ENCODE results near the gene FOXL2NB. TPM values are rescaled to one million over a fixed set of nuclear protein-coding genes. Genes with fewer than 3 reads are reported as not detected.
A peak's percentile ranks its signal among the peaks of the same experiment; 100 is the strongest.

The FOXL2NB gene
- not detected for total RNA-seq

- CTCF ChIA-PET = interaction anchor here (1.1 to 2.6 kb wide), 3 partner anchors 11 to 356 kb away, joined by 4 to 12 read pairs (median 4); no protein-coding TSS in a partner anchor
- Mint-ChIP-seq H3K4me3 (peak within 1 kb of the TSS; percentile 48), H3K27me3 (peaks cover 85% of the 10 kb centered on the region), H3K9me3 (no peaks in the 10 kb centered on the region), H3K27ac (no peak within 1 kb of the TSS), H3K36me3 (ENCODE audit: low read depth) (peaks cover 9% of the 10 kb centered on the region), H3K4me1 (peaks cover 35% of the 10 kb centered on the region)
- POLR2A ChIA-PET = no interaction called here
- DNase-seq = no peak
Measured at GRCh38 chr3:138946663-138947494, at the start of gene FOXL2NB, which contains the start of gene FOXL2. Gene FOXL2NB (plus strand): TSS chr3:138947217. CDS start chr3:138947365, 148 bp downstream. Gene FOXL2 (minus strand): TSS chr3:138947137. CDS start chr3:138946722, 415 bp downstream.

DNA sequence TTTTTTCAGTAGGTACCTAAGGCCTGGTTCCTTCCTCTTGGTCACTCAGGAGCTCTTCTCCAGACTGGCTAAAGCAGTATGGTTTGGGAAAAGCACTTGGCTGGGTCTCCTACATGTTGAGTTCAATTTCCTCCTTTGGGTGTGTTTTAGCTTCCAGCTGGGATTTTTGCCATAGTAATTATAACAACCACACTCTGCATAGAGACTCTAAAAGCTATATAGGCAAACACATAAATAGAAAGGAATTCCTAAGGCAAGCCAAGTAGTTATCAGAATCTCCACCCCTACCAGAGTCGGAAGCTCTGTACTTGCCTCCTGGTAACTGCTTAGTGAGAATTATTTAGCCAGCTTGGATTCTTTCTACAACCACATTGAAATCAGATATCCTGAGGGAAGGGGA, 48.7 kb upstream of the FOXL2NB start:
- CTCF ChIA-PET = interaction anchor here (1.7 kb wide), 1 partner anchor 17 kb away, joined by 12 read pairs; no protein-coding TSS in a partner anchor
- Mint-ChIP-seq H3K4me1 (no peaks in the 10 kb centered on the region), H3K27ac (no peak overlapping the region), H3K36me3 (ENCODE audit: low read depth) (no peaks in the 10 kb centered on the region), H3K9me3 (no peaks in the 10 kb centered on the region), H3K27me3 (peaks cover 3% of the 10 kb centered on the region), H3K4me3 (no peak overlapping the region)
- POLR2A ChIA-PET = no interaction called here
- no peak for DNase-seq

DNA sequence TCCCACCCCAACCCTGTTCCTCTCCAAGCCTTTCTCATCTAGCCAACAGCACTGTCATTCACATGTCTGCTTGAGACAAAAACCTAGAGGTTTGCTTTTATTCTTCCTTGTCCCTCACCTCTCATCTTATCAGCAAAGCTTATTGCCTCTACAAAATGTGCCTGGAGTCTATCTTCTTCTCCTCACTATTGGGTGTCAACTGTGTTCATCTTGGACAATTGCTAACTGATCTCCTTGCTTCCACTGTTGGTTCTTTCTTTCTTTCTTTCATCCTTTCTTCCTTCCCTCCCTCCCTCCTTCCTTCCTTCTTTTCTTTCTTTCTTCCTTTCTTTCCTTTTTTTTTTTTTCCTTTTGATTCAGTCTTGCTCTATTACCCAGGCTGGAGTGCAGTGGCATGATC, 48.3 kb upstream of the FOXL2NB start:
- DNase-seq = no peak
- ChIA-PET POLR2A (no interaction called here), CTCF (interaction anchor here (0.9 to 1.7 kb wide), 2 partner anchors 10 to 17 kb away, joined by 3 to 12 read pairs; no protein-coding TSS in a partner anchor)
- Mint-ChIP-seq H3K4me1 (no peaks in the 10 kb centered on the region), H3K27ac (no peak overlapping the region), H3K27me3 (peaks cover 3% of the 10 kb centered on the region), H3K4me3 (no peak overlapping the region), H3K36me3 (ENCODE audit: low read depth) (no peaks in the 10 kb centered on the region), H3K9me3 (no peaks in the 10 kb centered on the region)

DNA sequence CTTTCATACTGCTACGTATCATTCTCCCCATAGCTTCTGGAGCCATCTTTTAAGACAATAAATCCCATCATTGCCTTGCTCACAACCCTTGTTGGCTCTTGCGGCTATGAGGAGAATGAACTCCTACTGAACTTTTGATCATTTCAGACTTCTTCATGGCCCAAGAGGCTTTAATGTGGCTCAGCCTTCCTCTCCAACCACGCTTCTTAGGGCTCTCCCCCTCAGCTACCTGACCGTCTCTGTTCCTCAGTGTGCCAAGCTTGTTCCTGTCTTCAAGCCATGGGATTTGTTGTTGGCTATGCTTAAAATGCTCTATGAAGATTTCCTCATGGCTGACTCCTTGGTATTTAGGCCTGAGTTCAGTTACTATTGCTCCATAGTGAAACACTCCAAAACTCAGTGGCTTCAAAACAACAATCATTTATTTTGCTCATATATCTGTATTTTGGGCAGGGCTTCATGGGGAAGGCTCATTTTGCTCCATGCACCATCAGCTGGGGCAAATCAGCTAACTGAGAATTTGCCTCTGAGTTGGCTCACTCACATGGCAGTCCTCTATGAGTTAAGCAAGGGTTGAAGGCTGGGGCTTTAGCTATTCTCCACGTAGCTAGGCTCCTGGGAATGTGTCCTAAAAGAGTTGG, 47.5 kb upstream of the FOXL2NB start:
- Mint-ChIP-seq H3K4me3 (no peak overlapping the region), H3K27me3 (peaks cover 3% of the 10 kb centered on the region), H3K9me3 (no peaks in the 10 kb centered on the region), H3K36me3 (ENCODE audit: low read depth) (no peaks in the 10 kb centered on the region), H3K4me1 (no peaks in the 10 kb centered on the region), H3K27ac (no peak overlapping the region)
- ChIA-PET CTCF (interaction anchor here (0.9 to 3.0 kb wide), 3 partner anchors 10 to 16 kb away, joined by 3 to 14 read pairs (median 12); no protein-coding TSS in a partner anchor), POLR2A (no interaction called here)
- no peak for DNase-seq

GRCh38 chr3:138901567-138901966, 45.5 kb upstream of the FOXL2NB start:
- no peak overlapping the region for H3K4me3 Mint-ChIP-seq
- peaks cover 3% of the 10 kb centered on the region for H3K27me3 Mint-ChIP-seq
- no peak overlapping the region for H3K27ac Mint-ChIP-seq
- H3K9me3 Mint-ChIP-seq = no peaks in the 10 kb centered on the region
- ChIA-PET CTCF (interaction anchor here (3.0 kb wide), 1 partner anchor 14 kb away, joined by 14 read pairs; no protein-coding TSS in a partner anchor), POLR2A (interaction anchor here (0.6 to 0.7 kb wide), 2 partner anchors 11 to 22 kb away, joined by 3 read pairs; no protein-coding TSS in a partner anchor)
- H3K4me1 Mint-ChIP-seq = no peaks in the 10 kb centered on the region
- no peak for DNase-seq
- H3K36me3 Mint-ChIP-seq (ENCODE audit: low read depth) = no peaks in the 10 kb centered on the region

DNA sequence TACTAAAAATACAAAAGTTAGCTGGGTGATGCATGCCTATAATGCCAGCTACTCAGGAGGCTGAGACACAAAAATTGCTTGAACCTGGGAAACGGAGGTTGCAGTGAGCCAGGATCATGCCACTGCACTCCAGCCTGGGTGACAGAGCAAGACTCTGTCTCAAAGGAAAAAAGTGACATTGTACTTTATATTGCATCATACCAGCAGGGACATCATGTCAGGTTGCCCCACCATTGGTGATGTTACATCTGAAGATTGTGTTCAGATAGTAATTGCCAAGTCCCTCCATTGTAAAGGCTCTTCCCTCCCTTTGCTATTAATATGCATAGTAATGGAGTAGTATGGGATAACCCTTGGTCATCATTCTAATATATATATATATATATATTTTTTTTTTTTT, 44.8 kb upstream of the FOXL2NB start:
- Mint-ChIP-seq H3K9me3 (no peaks in the 10 kb centered on the region), H3K4me3 (no peak overlapping the region), H3K27ac (no peak overlapping the region), H3K36me3 (ENCODE audit: low read depth) (no peaks in the 10 kb centered on the region), H3K27me3 (peaks cover 3% of the 10 kb centered on the region), H3K4me1 (no peaks in the 10 kb centered on the region)
- POLR2A ChIA-PET = no interaction called here
- CTCF ChIA-PET = interaction anchor here (3.0 kb wide), 1 partner anchor 13 kb away, joined by 14 read pairs; no protein-coding TSS in a partner anchor
- DNase-seq = no peak

DNA sequence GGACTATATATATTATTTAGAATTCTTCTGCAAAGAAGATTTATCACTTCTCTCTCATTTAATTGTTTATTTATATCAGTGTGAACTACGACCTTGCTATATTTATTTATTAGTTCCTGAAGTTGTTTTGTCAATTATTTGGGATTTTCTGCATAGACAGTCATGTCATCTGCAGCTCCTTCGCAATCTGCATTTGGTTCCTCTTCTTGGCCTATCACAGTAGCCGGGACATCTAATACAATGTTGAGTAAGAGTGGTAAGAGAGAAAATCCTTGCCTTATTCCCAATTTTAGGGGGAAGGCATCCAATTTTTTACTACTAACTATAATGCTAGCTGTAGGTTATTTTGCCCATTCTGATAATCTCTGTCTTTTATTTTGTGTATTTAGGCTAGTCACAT, 39.5 kb upstream of the FOXL2NB start:
- H3K27me3 Mint-ChIP-seq = no peaks in the 10 kb centered on the region
- CTCF ChIA-PET = interaction anchor here (0.9 to 1.6 kb wide), 3 partner anchors 8 to 212 kb away, joined by 3 to 8 read pairs (median 6); no protein-coding TSS in a partner anchor
- no peak overlapping the region for H3K4me3 Mint-ChIP-seq
- no peak overlapping the region for H3K27ac Mint-ChIP-seq
- no peaks in the 10 kb centered on the region for H3K36me3 Mint-ChIP-seq (ENCODE audit: low read depth)
- POLR2A ChIA-PET = no interaction called here
- H3K4me1 Mint-ChIP-seq = no peaks in the 10 kb centered on the region
- DNase-seq = no peak
- H3K9me3 Mint-ChIP-seq = no peaks in the 10 kb centered on the region

- no peak overlapping the region for H3K4me3 Mint-ChIP-seq
- no peaks in the 10 kb centered on the region for H3K9me3 Mint-ChIP-seq
- H3K4me1 Mint-ChIP-seq = no peaks in the 10 kb centered on the region
- no peaks in the 10 kb centered on the region for H3K27me3 Mint-ChIP-seq
- ChIA-PET POLR2A (no interaction called here), CTCF (interaction anchor here (1.0 to 1.6 kb wide), 2 partner anchors 15 to 210 kb away, joined by 3 to 6 read pairs; no protein-coding TSS in a partner anchor)
- H3K36me3 Mint-ChIP-seq (ENCODE audit: low read depth) = no peaks in the 10 kb centered on the region
- no peak for DNase-seq
- H3K27ac Mint-ChIP-seq = no peak overlapping the region
Measured at GRCh38 chr3:138908846-138909245, 38.2 kb upstream of the FOXL2NB start.

- Mint-ChIP-seq H3K36me3 (ENCODE audit: low read depth) (no peaks in the 10 kb centered on the region), H3K27me3 (no peaks in the 10 kb centered on the region), H3K9me3 (no peaks in the 10 kb centered on the region), H3K4me3 (no peak overlapping the region), H3K27ac (no peak overlapping the region), H3K4me1 (peaks cover 2% of the 10 kb centered on the region)
- ChIA-PET CTCF (interaction anchor here (1.0 to 1.2 kb wide), 2 partner anchors 13 to 211 kb away, joined by 3 to 5 read pairs; no protein-coding TSS in a partner anchor), POLR2A (no interaction called here)
- DNase-seq = no peak
Measured at GRCh38 chr3:138909904-138910303, 37.1 kb upstream of the FOXL2NB start.

GRCh38 chr3:138911621-138912020, 35.4 kb upstream of the FOXL2NB start:
- Mint-ChIP-seq H3K36me3 (ENCODE audit: low read depth) (no peaks in the 10 kb centered on the region), H3K27ac (no peak overlapping the region), H3K27me3 (peaks cover under 1% of the 10 kb centered on the region), H3K4me1 (peaks cover 9% of the 10 kb centered on the region), H3K4me3 (no peak overlapping the region), H3K9me3 (no peaks in the 10 kb centered on the region)
- POLR2A ChIA-PET = no interaction called here
- CTCF ChIA-PET = interaction anchor here (0.9 to 14.2 kb wide), 4 partner anchors 11 to 318 kb away, joined by 3 to 405 read pairs (median 102); partner anchors contain the start of gene CEP70
- no peak for DNase-seq

DNA sequence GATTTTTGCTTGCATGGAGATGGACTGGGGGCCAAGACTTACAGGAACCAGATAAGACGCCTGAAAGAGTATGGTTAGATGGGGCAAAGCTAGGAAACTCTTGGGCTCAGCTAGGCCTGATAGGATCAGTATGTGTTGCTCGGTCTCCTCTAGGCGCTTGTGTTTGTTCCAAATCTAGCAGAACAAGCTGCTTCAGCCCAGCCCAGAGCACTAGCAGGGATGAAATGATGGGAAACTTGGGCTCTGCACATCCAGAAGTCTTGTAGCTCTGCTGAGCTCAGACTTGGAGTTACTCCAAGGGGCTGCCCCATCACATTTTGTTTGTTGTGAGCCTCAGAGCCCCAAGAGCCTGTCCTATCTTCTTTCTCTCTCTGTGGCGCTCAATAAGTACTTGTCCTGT, 34.8 kb upstream of the FOXL2NB start:
- Mint-ChIP-seq H3K27me3 (peaks cover 3% of the 10 kb centered on the region), H3K9me3 (no peaks in the 10 kb centered on the region), H3K36me3 (ENCODE audit: low read depth) (no peaks in the 10 kb centered on the region), H3K27ac (no peak overlapping the region), H3K4me1 (peaks cover 9% of the 10 kb centered on the region), H3K4me3 (no peak overlapping the region)
- CTCF ChIA-PET = interaction anchor here (0.9 to 14.2 kb wide), 5 partner anchors 10 to 433 kb away, joined by 3 to 405 read pairs (median 22); partner anchors contain the start of gene CEP70
- POLR2A ChIA-PET = interaction anchor here (0.6 kb wide), 1 partner anchor 11 kb away, joined by 3 read pairs; no protein-coding TSS in a partner anchor
- no peak for DNase-seq

DNA sequence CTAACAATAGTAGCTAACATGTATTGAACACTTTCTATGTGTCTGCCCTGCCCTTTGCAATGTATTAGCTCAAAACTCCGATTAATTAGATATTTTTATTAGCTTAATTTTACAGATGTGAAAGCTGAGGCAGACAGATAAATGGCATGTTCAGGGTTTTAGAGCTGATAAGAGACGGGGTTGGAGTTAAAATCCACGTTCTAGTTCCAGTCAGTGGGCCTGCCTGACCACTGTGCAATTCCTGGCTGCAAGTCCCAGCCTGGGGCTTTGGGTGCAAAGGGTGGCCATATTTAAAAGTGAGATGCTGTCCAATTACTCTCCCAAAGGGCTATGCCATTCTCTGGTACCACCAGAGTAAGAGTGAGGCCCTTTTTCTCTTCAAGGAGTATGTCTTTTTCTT, 33.3 kb upstream of the FOXL2NB start:
- ChIA-PET POLR2A (no interaction called here), CTCF (interaction anchor here (0.6 to 14.2 kb wide), 8 partner anchors 9 to 495 kb away, joined by 3 to 405 read pairs (median 14); partner anchors contain the start of gene CEP70)
- no peak for DNase-seq
- H3K4me3 Mint-ChIP-seq = no peak overlapping the region
- peaks cover 3% of the 10 kb centered on the region for H3K27me3 Mint-ChIP-seq
- H3K36me3 Mint-ChIP-seq (ENCODE audit: low read depth) = no peaks in the 10 kb centered on the region
- peaks cover 9% of the 10 kb centered on the region for H3K4me1 Mint-ChIP-seq
- no peak overlapping the region for H3K27ac Mint-ChIP-seq
- H3K9me3 Mint-ChIP-seq = no peaks in the 10 kb centered on the region
